Endothelial cell of umbilical vein (primary cell): Measurements from ENCODE around the gene KRT82.

Experiments
- EZH2 ChIP-seq: IDR thresholded peaks from 2 replicates; pipeline ENCODE4 v1.6.1; 2012; ENCODE audit warnings: borderline replicate concordance, low read depth, mild to moderate bottlenecking, moderate library complexity, low read length, inconsistent platforms; ENCODE audit not compliant: severe bottlenecking
- JUN ChIP-seq: IDR thresholded peaks from 2 replicates; pipeline ENCODE4 v1.6.1; 2011; ENCODE audit warnings: borderline replicate concordance, low read depth; ENCODE audit not compliant: insufficient read length, insufficient read depth
- MYC ChIP-seq: IDR thresholded peaks from one replicate; pipeline ENCODE4 v1.6.1; 2011; ENCODE audit warnings: mild to moderate bottlenecking, low read depth, low read length
- POLR2A ChIP-seq: IDR thresholded peaks from 2 replicates; pipeline ENCODE4 v1.6.1; 2012; ENCODE audit warnings: low read depth, mild to moderate bottlenecking, control low read depth, low read length
- TF ChIP-seq, protein P1 (sequence below), 2 donors: IDR thresholded peaks; 1 replicate in 1 of 2; 2 replicates in 1 of 2; pipeline ENCODE4 v1.5.1; 2011; ENCODE audit warnings: low read length in 2 of 2, mild to moderate bottlenecking in 2 of 2, moderate library complexity in 2 of 2, control low read depth in 1 of 2, inconsistent platforms in 1 of 2, low read depth in 1 of 2; ENCODE audit not compliant: insufficient read depth in 1 of 2; ENCODE audit errors: extremely low read depth in 1 of 2
- TF ChIP-seq, protein P2 (sequence below): IDR thresholded peaks from 2 replicates; pipeline ENCODE4 v1.6.1; 2011; ENCODE audit not compliant: insufficient read depth, insufficient read length

DNA sequence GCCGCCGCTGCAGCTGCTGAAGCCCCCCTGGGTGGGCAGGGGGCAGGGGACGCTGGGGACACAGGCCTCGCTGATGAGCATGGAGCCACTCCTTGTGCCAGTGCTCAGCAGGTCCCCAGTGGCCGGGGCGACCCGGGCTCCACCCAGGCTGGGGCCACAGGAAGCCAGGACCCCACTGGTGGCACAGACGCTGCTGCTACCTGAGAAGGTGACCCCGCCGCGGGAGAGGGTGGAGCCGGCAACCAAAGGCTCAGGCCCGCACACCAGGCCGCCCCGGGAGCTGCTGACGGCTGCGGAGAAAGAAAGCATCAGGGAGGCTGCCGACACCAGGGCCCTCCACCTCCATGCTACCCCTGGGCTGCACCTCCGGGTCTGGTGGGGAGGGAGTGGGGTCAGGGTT is 28.0 kb downstream of the KRT82 start:
- no peak for TF ChIP-seq POLR2A
- no peak for TF ChIP-seq EZH2
- TF ChIP-seq, protein P1, sequence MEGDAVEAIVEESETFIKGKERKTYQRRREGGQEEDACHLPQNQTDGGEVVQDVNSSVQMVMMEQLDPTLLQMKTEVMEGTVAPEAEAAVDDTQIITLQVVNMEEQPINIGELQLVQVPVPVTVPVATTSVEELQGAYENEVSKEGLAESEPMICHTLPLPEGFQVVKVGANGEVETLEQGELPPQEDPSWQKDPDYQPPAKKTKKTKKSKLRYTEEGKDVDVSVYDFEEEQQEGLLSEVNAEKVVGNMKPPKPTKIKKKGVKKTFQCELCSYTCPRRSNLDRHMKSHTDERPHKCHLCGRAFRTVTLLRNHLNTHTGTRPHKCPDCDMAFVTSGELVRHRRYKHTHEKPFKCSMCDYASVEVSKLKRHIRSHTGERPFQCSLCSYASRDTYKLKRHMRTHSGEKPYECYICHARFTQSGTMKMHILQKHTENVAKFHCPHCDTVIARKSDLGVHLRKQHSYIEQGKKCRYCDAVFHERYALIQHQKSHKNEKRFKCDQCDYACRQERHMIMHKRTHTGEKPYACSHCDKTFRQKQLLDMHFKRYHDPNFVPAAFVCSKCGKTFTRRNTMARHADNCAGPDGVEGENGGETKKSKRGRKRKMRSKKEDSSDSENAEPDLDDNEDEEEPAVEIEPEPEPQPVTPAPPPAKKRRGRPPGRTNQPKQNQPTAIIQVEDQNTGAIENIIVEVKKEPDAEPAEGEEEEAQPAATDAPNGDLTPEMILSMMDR (IDR thresholded peaks at IDR 0.05; ENCODE audit: extremely low read depth in 1 of 2, insufficient read depth in 1 of 2, low read depth in 1 of 2, low read length in 2 of 2), result no peak
- TF ChIP-seq JUN, result no peak
- TF ChIP-seq, protein P2, sequence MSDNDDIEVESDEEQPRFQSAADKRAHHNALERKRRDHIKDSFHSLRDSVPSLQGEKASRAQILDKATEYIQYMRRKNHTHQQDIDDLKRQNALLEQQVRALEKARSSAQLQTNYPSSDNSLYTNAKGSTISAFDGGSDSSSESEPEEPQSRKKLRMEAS, result no peak
- no peak for TF ChIP-seq MYC
